Measurements from ENCODE around the gene AGBL5. TPM values are rescaled to one million over a fixed set of nuclear protein-coding genes. Genes with fewer than 3 reads are reported as not detected.

The AGBL5 gene
- total and polyA plus RNA-seq, 2 donors (not counting 1 experiment from before 2014, with no cell fraction given), result 10.0 to 17.5 TPM

GRCh38 chr2:27080603-27080936, 29.1 kb downstream of the AGBL5 start:
- no peak for TF ChIP-seq EZH2 (IDR thresholded peaks at IDR 0.05; ENCODE audit: borderline replicate concordance, insufficient read depth, low read depth, low read length, poor library complexity, severe bottlenecking)
- no peak for TF ChIP-seq CTCF (IDR thresholded peaks at IDR 0.05)
- no peaks in the 10 kb centered on the region for H3K9me3 Mint-ChIP-seq (ENCODE audit: insufficient read depth)

More at GRCh38 chr2:27080603-27080936, 29.1 kb downstream of the AGBL5 start:
- over 99% methylated on average over 9 of the region's 14 CpGs for WGBS (ENCODE audit: insufficient coverage)
- H3K27me3 Mint-ChIP-seq, result no peaks in the 10 kb centered on the region
- Histone ChIP-seq H3K9me3 (ENCODE audit: control extremely low read depth in 1 of 3, control insufficient read depth in 2 of 3, insufficient read depth in 1 of 3, low read length in 2 of 3) (no peaks in the 10 kb centered on the region), H3K36me3 (replicated peaks in 1 of 2; ENCODE audit: control extremely low read depth in 1 of 2, control insufficient read depth in 1 of 2, extremely low read depth in 1 of 2, insufficient read depth in 2 of 2, low read length in 1 of 2) (no peaks in the 10 kb centered on the region), H3K4me1 (ENCODE audit: control insufficient read depth in 2 of 2, insufficient read depth in 2 of 2, low read length in 2 of 2) (peaks cover 21 to 35% of the 10 kb centered on the region in 2 donors), H3K4me2 (replicated peaks; ENCODE audit: low read depth, low read length, poor library complexity, severe bottlenecking) (peak overlapping the region; percentile 84), H3K9ac (ENCODE audit: low read length) (peak overlapping the region; percentile 59), H3K4me3 (ENCODE audit: control extremely low read depth in 1 of 5, extremely low read depth in 1 of 5, insufficient read depth in 1 of 5, low read depth in 2 of 5, low read length in 4 of 5) (no peak overlapping the region), H3K27me3 (replicated peaks in 1 of 4; ENCODE audit: control extremely low read depth in 1 of 4, control insufficient read depth in 3 of 4, insufficient read depth in 4 of 4, low read length in 3 of 4) (peaks cover 0 to 11% (median 4%) of the 10 kb centered on the region in 4 experiments), H3K79me2 (ENCODE audit: control insufficient read depth, insufficient read depth, low read length) (no peaks in the 10 kb centered on the region), H4K20me1 (ENCODE audit: control insufficient read depth, insufficient read depth, low read length, poor library complexity, severe bottlenecking) (no peaks in the 10 kb centered on the region), H3K27ac (ENCODE audit: low read length in 2 of 2) (no peak overlapping the region), H2AFZ (ENCODE audit: insufficient read depth, low read depth, low read length, poor library complexity, severe bottlenecking) (peak overlapping the region; percentile 70)
- peaks cover 32% of the 10 kb centered on the region for H3K4me1 Mint-ChIP-seq
- H3K4me3 Mint-ChIP-seq, result no peak overlapping the region
- intact Hi-C loops (cut with micrococcal nuclease), result loop anchor here (2.0 to 10.0 kb wide), 4 partner anchors 132 to 1794 kb away; partner anchors contain the start of genes ATRAID, CENPA, MPV17 and SLC5A6
- no peak for DNase-seq
- no peak for ATAC-seq (ENCODE audit: low read depth)
- ChIA-PET POLR2A (interaction anchor here (0.9 to 3.0 kb wide), 3 partner anchors 9 to 29 kb away, joined by 8 to 22 read pairs (median 15); partner anchors contain the start of genes AGBL5 and OST4), CTCF (interaction anchor here (1.0 to 4.7 kb wide), 5 partner anchors 9 to 118 kb away, joined by 4 to 30 read pairs (median 7); partner anchors contain the start of genes AGBL5, OST4 and PREB)
- H3K27ac Mint-ChIP-seq, result peak overlapping the region; percentile 27
